Fibroblast of skin of right quadriceps (primary cell): Measurements from ENCODE around the gene MEG3.
"Not testable (repeated sequence)": the region's sequence is repeated elsewhere in the genome, so short reads cannot be mapped to it uniquely, and the experiment has no call there.

Experiments used
- DNase-seq: peaks from one replicate; pipeline ENCODE4 v3.0.0-alpha.2; 2013

The MEG3 gene

GRCh38 chr14:100816950-100817901, 8.7 kb upstream of the MEG3 start:
- DNase-seq = no peak

GRCh38 chr14:100818221-100818699, 7.7 kb upstream of the MEG3 start:
- no peak for DNase-seq

GRCh38 chr14:100818923-100819322, 7.0 kb upstream of the MEG3 start:
- not testable (repeated sequence) for DNase-seq

- no peak for DNase-seq
Measured at GRCh38 chr14:100819453-100819828, 6.5 kb upstream of the MEG3 start.

- DNase-seq = no peak
Measured at GRCh38 chr14:100819829-100820475, 6.0 kb upstream of the MEG3 start.

- DNase-seq = no peak
Measured at GRCh38 chr14:100820957-100821356, 5.0 kb upstream of the MEG3 start.

- no peak for DNase-seq
Measured at GRCh38 chr14:100822013-100822412, 3.9 kb upstream of the MEG3 start.

- peak; percentile 55 for DNase-seq
Measured at GRCh38 chr14:100822532-100823296, 3.2 kb upstream of the MEG3 start.

GRCh38 chr14:100823413-100824080, 2.4 kb upstream of the MEG3 start:
- peak; percentile 44 for DNase-seq

- DNase-seq = peak; percentile 61
Measured at GRCh38 chr14:100824091-100824551, 1.8 kb upstream of the MEG3 start.

GRCh38 chr14:100824901-100825712, 811 bp upstream of the MEG3 start:
- DNase-seq = no peak

- peak; percentile 25 for DNase-seq
Measured at GRCh38 chr14:100826391-100827100, 628 bp downstream of the MEG3 start.

GRCh38 chr14:100827101-100828021, 1.4 kb downstream of the MEG3 start:
- DNase-seq = peak; percentile 43

- peak; percentile 77 for DNase-seq
Measured at GRCh38 chr14:100828031-100828769, 2.3 kb downstream of the MEG3 start.

GRCh38 chr14:100830681-100831080, 4.8 kb downstream of the MEG3 start:
- DNase-seq = no peak

- no peak for DNase-seq
Measured at GRCh38 chr14:100832311-100832960, 6.5 kb downstream of the MEG3 start.

- no peak for DNase-seq
Measured at GRCh38 chr14:100834082-100834793, 8.3 kb downstream of the MEG3 start.
